ENCODE measurements around the gene FRMD6.
A peak's percentile ranks its signal among the peaks of the same experiment; 100 is the strongest.
"Not testable (repeated sequence)": the region's sequence is repeated elsewhere in the genome, so short reads cannot be mapped to it uniquely, and the experiment has no call there.

The FRMD6 gene

DNA sequence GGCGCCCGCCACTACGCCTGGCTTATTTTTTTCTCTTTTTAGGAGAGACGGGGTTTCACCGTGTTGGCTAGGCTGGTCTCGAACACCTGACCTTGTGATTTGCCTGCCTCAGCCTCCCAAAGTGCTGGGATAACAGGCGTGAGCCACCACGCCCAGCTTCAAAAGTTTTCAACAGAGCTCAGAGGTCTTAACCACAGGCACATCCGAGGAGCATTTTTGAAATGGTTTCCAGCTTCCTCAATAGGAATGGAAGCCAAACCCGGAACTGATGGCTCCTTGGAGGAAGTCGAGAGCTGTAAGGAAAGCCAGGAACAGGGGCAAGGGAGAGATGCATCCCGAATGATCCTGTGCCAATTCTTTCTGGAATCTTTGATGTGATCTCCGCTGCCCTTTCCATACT is 114.0 kb downstream of the FRMD6 start:
- H3K14ac ChIP-seq (ENCODE audit: low read length in 2 of 2); H3K9me3 ChIP-seq (ENCODE audit: control insufficient read depth, low read length): not testable (repeated sequence)
- 89% methylated on average over 13 of the region's 13 CpGs for WGBS

DNA sequence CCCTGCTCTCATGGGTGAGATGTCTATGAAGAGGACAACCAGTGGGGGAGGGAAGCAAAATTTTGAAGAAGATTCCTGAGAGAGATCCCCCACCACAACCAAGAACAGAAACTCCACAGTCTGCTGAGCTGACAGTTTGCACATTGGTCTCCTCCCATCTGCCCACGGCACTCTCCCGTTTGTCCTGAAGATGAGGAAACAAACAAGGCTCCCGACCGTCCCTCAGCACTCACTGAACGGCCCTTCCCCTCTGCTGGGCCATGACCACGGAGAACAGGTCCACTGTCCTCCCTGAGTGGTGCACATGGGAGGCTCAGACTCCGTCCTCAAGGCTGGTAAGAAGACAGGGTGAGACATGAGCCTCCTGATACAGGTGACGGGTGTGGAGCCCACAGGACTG is 114.9 kb downstream of the FRMD6 start:
- not testable (repeated sequence) for H3K27ac ChIP-seq (ENCODE audit: low read length, poor library complexity, severe bottlenecking); H3K18ac ChIP-seq (ENCODE audit: low read depth in 1 of 2, low read length in 2 of 2); H2BK5ac ChIP-seq (ENCODE audit: low read depth, low read length, poor library complexity, severe bottlenecking); H2BK120ac ChIP-seq (ENCODE audit: low read depth, low read length); H3K36me3 ChIP-seq (ENCODE audit: control insufficient read depth in 1 of 2, insufficient read depth in 2 of 2, low read depth in 1 of 2, low read length in 2 of 2); H3K27me3 ChIP-seq (ENCODE audit: control insufficient read depth in 1 of 2, insufficient read depth in 1 of 2, low read length in 2 of 2); H3K23ac ChIP-seq (ENCODE audit: low read length in 2 of 2); H3K9me3 ChIP-seq (ENCODE audit: control insufficient read depth, low read length); H3K4me2 ChIP-seq (ENCODE audit: low read length, poor library complexity, severe bottlenecking); H3K79me1 ChIP-seq (replicated peaks; ENCODE audit: low read length, poor library complexity, severe bottlenecking); H3K4me1 ChIP-seq (ENCODE audit: control insufficient read depth, insufficient read depth, low read depth, low read length); H3K4me3 ChIP-seq (ENCODE audit: insufficient read depth in 1 of 2, low read depth in 1 of 2, low read length in 2 of 2); H2BK12ac ChIP-seq (ENCODE audit: low read length in 2 of 2); DNase-seq; H3K4ac ChIP-seq (ENCODE audit: low read depth in 1 of 2, low read length in 2 of 2); H2BK15ac ChIP-seq (ENCODE audit: low read depth, poor library complexity, severe bottlenecking); H3K9ac ChIP-seq (ENCODE audit: low read length); H2AFZ ChIP-seq (ENCODE audit: low read depth, low read length); H2AK5ac ChIP-seq (ENCODE audit: low read length, severe bottlenecking); H4K8ac ChIP-seq (ENCODE audit: low read length); H4K91ac ChIP-seq (ENCODE audit: low read length)
- H3K14ac ChIP-seq (ENCODE audit: low read length in 2 of 2) = peak overlapping the region in 1 of 2 experiments; percentile 18
- WGBS = 77% methylated on average over 8 of the region's 8 CpGs

More for the DNA sequence above, 114.0 kb downstream of the FRMD6 start:
- not testable (repeated sequence) for H3K36me3 ChIP-seq (ENCODE audit: control insufficient read depth in 1 of 2, insufficient read depth in 2 of 2, low read depth in 1 of 2, low read length in 2 of 2); H3K79me1 ChIP-seq (replicated peaks; ENCODE audit: low read length, poor library complexity, severe bottlenecking); H3K4me2 ChIP-seq (ENCODE audit: low read length, poor library complexity, severe bottlenecking); H4K91ac ChIP-seq (ENCODE audit: low read length); H3K4me3 ChIP-seq (ENCODE audit: insufficient read depth in 1 of 2, low read depth in 1 of 2, low read length in 2 of 2); H2BK15ac ChIP-seq (ENCODE audit: low read depth, poor library complexity, severe bottlenecking); H4K8ac ChIP-seq (ENCODE audit: low read length); H3K27ac ChIP-seq (ENCODE audit: low read length, poor library complexity, severe bottlenecking); H3K23ac ChIP-seq (ENCODE audit: low read length in 2 of 2); DNase-seq; H2BK5ac ChIP-seq (ENCODE audit: low read depth, low read length, poor library complexity, severe bottlenecking); H2BK12ac ChIP-seq (ENCODE audit: low read length in 2 of 2); H3K9ac ChIP-seq (ENCODE audit: low read length); H2BK120ac ChIP-seq (ENCODE audit: low read depth, low read length); H3K4me1 ChIP-seq (ENCODE audit: control insufficient read depth, insufficient read depth, low read depth, low read length); H3K27me3 ChIP-seq (ENCODE audit: control insufficient read depth in 1 of 2, insufficient read depth in 1 of 2, low read length in 2 of 2); H2AK5ac ChIP-seq (ENCODE audit: low read length, severe bottlenecking); H2AFZ ChIP-seq (ENCODE audit: low read depth, low read length); H3K18ac ChIP-seq (ENCODE audit: low read depth in 1 of 2, low read length in 2 of 2); H3K4ac ChIP-seq (ENCODE audit: low read depth in 1 of 2, low read length in 2 of 2)

DNA sequence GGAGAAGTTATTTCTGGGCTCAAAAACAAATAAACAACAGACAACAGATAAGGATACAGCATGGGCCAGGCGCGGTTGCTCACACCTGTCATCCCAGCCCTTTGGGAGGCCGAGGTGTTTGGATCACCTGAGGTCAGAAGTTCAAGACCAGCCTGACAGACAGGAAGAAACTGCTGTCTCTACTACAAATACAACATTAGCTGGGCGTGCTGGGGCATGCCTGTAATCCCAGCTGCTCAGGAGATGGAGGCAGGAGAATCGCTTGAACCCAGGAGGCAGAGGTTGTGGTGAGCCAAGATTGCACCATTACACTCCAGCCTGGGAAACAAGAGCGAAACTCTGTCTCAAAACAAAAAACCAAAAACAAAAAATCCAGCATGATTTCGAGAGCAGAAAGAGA is 117.6 kb downstream of the FRMD6 start:
- not testable (repeated sequence) for H2BK120ac ChIP-seq (ENCODE audit: low read depth, low read length); H2AFZ ChIP-seq (ENCODE audit: low read depth, low read length); H3K18ac ChIP-seq (ENCODE audit: low read depth in 1 of 2, low read length in 2 of 2); H2AK5ac ChIP-seq (ENCODE audit: low read length, severe bottlenecking); H3K9me3 ChIP-seq (ENCODE audit: control insufficient read depth, low read length); H2BK12ac ChIP-seq (ENCODE audit: low read length in 2 of 2); H3K79me1 ChIP-seq (replicated peaks; ENCODE audit: low read length, poor library complexity, severe bottlenecking); H3K36me3 ChIP-seq (ENCODE audit: control insufficient read depth in 1 of 2, insufficient read depth in 2 of 2, low read depth in 1 of 2, low read length in 2 of 2); DNase-seq; H2BK15ac ChIP-seq (ENCODE audit: low read depth, poor library complexity, severe bottlenecking); H3K4me3 ChIP-seq (ENCODE audit: insufficient read depth in 1 of 2, low read depth in 1 of 2, low read length in 2 of 2); H4K91ac ChIP-seq (ENCODE audit: low read length); H3K4me2 ChIP-seq (ENCODE audit: low read length, poor library complexity, severe bottlenecking); H4K8ac ChIP-seq (ENCODE audit: low read length); H3K4ac ChIP-seq (ENCODE audit: low read depth in 1 of 2, low read length in 2 of 2); H3K9ac ChIP-seq (ENCODE audit: low read length); H3K27me3 ChIP-seq (ENCODE audit: control insufficient read depth in 1 of 2, insufficient read depth in 1 of 2, low read length in 2 of 2); H3K14ac ChIP-seq (ENCODE audit: low read length in 2 of 2); H3K23ac ChIP-seq (ENCODE audit: low read length in 2 of 2); H2BK5ac ChIP-seq (ENCODE audit: low read depth, low read length, poor library complexity, severe bottlenecking); H3K27ac ChIP-seq (ENCODE audit: low read length, poor library complexity, severe bottlenecking); H3K4me1 ChIP-seq (ENCODE audit: control insufficient read depth, insufficient read depth, low read depth, low read length)
- WGBS = 88% methylated on average over 5 of the region's 7 CpGs

DNA sequence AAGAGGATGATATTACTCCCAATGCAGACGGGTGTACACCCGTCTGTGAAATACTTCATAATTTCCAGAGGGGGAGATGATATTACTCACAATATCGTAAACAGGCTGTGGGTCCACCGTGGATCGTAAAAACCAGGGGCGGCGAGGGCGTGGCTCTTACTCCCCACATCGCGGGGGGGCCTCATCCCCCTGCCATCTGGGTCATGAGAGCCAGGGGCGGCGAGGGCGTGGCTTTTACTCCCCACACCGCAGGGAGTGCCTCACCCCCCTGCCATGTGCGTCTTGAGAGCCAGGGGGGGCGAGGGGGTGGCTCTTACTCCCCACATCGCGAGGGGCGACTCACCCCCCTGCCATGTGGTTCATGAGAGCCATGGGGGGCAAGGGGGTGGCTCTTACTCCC is 122.5 kb downstream of the FRMD6 start:
- WGBS = 91% methylated on average over 19 of the region's 19 CpGs
- Histone ChIP-seq H4K8ac (ENCODE audit: low read length) (no peak overlapping the region), H2BK12ac (ENCODE audit: low read length in 2 of 2) (no peak overlapping the region), H3K23ac (ENCODE audit: low read length in 2 of 2) (no peak overlapping the region), H3K4ac (ENCODE audit: low read depth in 1 of 2, low read length in 2 of 2) (no peak overlapping the region), H3K4me3 (ENCODE audit: insufficient read depth in 1 of 2, low read depth in 1 of 2, low read length in 2 of 2) (no peak overlapping the region), H4K91ac (ENCODE audit: low read length) (no peak overlapping the region), H2AK5ac (ENCODE audit: low read length, severe bottlenecking) (no peak overlapping the region), H3K18ac (ENCODE audit: low read depth in 1 of 2, low read length in 2 of 2) (no peak overlapping the region), H2AFZ (ENCODE audit: low read depth, low read length) (no peak overlapping the region), H3K9ac (ENCODE audit: low read length) (no peak overlapping the region), H3K79me1 (replicated peaks; ENCODE audit: low read length, poor library complexity, severe bottlenecking) (peaks cover 2% of the 10 kb centered on the region), H3K27me3 (ENCODE audit: control insufficient read depth in 1 of 2, insufficient read depth in 1 of 2, low read length in 2 of 2) (no peaks in the 10 kb centered on the region), H3K36me3 (ENCODE audit: control insufficient read depth in 1 of 2, insufficient read depth in 2 of 2, low read depth in 1 of 2, low read length in 2 of 2) (no peaks in the 10 kb centered on the region), H2BK120ac (ENCODE audit: low read depth, low read length) (no peak overlapping the region), H3K4me1 (ENCODE audit: control insufficient read depth, insufficient read depth, low read depth, low read length) (peaks cover 2% of the 10 kb centered on the region), H3K14ac (ENCODE audit: low read length in 2 of 2) (no peak overlapping the region), H2BK15ac (ENCODE audit: low read depth, poor library complexity, severe bottlenecking) (no peak overlapping the region), H2BK5ac (ENCODE audit: low read depth, low read length, poor library complexity, severe bottlenecking) (no peak overlapping the region), H3K9me3 (ENCODE audit: control insufficient read depth, low read length) (no peaks in the 10 kb centered on the region), H3K4me2 (ENCODE audit: low read length, poor library complexity, severe bottlenecking) (no peak overlapping the region), H3K27ac (ENCODE audit: low read length, poor library complexity, severe bottlenecking) (no peak overlapping the region)
- no peak for DNase-seq

Data from mesenchymal stem cell (in vitro differentiated cells and primary cell).